Upper lobe of left lung (tissue), 4 donors: ENCODE measurements around the gene ASB18.

Experiments
- CTCF ChIP-seq, 6 experiments: fragments of 450-650 bp in 4 of 6; fragments of 200-600 bp in 2 of 6; sonication (generic) in 2 of 6; IDR thresholded peaks; one replicate each; pipeline ENCODE4 v1.5.1; 2016 to 2019; ENCODE audit warnings: antibody characterized with exemption in 6 of 6
- EP300 ChIP-seq, 4 donors: sonication (generic); formaldehyde crosslinking; IDR thresholded peaks; one replicate each; pipeline ENCODE4 v1.5.1; 2017; ENCODE audit warnings: antibody characterized with exemption in 4 of 4, control low read depth in 2 of 4
- POLR2A ChIP-seq, 4 donors: fragments of 450-650 bp; IDR thresholded peaks; one replicate each; pipeline ENCODE4 v1.5.1; 2016 to 2017; ENCODE audit warnings: antibody characterized with exemption in 4 of 4, mild to moderate bottlenecking in 2 of 4

DNA sequence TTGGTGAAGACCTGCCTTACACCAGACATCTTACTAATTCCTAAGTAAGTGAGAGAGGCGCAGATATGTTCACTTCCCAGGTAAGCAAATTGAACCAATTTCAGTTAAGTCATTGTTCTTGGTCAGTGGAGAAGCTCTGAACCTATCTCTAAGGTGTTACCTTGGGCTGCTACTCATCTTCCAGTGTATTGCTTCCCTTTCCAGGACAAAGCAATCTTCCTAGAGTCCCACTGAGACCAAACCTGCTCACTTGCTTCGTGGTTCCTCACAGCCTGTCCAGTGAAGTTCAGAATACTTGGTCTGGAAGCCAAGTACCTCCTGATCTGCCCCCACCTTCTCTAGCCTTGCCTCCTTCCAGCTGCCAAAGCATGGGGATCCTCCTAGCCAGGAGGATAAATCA, 73.5 kb downstream of the ASB18 start:
- TF ChIP-seq POLR2A (IDR thresholded peaks at IDR 0.05) (no peak), EP300 (IDR thresholded peaks at IDR 0.05) (no peak), CTCF (IDR thresholded peaks at IDR 0.05) (no peak)
